SH-SY5Y (cell line): Measurements from ENCODE around the gene ZNF654.

Experiments
- GATA2 ChIP-seq: IDR thresholded peaks from 2 replicates; pipeline ENCODE4 v1.6.1; 2011; ENCODE audit warnings: mild to moderate bottlenecking, low read depth, low read length
- GATA3 ChIP-seq: IDR thresholded peaks from 2 replicates; pipeline ENCODE4 v1.6.1; 2011; ENCODE audit warnings: low read depth, mild to moderate bottlenecking, low read length, moderate library complexity

DNA sequence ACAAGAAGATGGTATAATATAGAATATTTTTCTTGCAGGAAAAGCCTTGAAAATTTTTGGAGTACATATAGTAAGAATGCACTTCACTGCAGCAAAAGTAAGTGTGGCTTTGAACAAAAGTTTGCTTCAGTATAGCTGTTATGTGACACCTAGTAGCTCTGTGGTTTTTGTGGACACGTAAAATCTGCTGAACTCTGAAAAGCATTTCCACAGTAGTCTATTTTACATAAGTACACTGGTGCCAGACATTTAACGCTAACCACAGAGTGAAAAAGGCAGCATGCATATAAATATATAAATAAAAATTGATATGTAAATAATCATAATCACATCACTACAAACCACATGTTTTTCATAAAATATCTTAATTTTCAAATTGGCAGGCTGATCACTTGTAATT is 40.0 kb upstream of the ZNF654 start:
- TF ChIP-seq GATA3: no peak
- no peak for TF ChIP-seq GATA2
